SK-N-SH (cell line): Measurements from ENCODE around the gene TRIM4. TPM values are rescaled to one million over a fixed set of nuclear protein-coding genes. Genes with fewer than 3 reads are reported as not detected.
"Not testable (repeated sequence)": the region's sequence is repeated elsewhere in the genome, so short reads cannot be mapped to it uniquely, and the experiment has no call there.

Experiments used
- CTCF ChIA-PET: fragments of 300-600, 350-600 bp; formaldehyde crosslinking; extraction: SDS; loops from one replicate; lab custom pipeline; 2021; lab: Yijun Ruan, JAX
- POLR2A ChIA-PET: fragments of 350-600 bp; sonication (Branson Sonifier 250); formaldehyde crosslinking; extraction: SDS; loops from one replicate; lab custom pipeline; 2020; ENCODE audit warnings: antibody characterized with exemption, inconsistent platforms; lab: Yijun Ruan, JAX
- DNase-seq: peaks from one replicate; pipeline ENCODE4 v3.0.0; 2012
- H2AFZ ChIP-seq: fragments of 200-600 bp; sonication (generic); 2 replicates; pipeline ENCODE4 v1.8.1; 2016; ENCODE audit warnings: antibody characterized with exemption, mild to moderate bottlenecking, low read depth
- H3F3A ChIP-seq: fragments of 200-600 bp; sonication (generic); replicated peaks from 2 replicates; pipeline ENCODE3; 2016; ENCODE audit warnings: antibody characterized with exemption, mild to moderate bottlenecking; ENCODE audit not compliant: insufficient read depth
- H3K27ac ChIP-seq, 2 experiments: fragments of 200-500 bp in 1 of 2; fragments of 200-600 bp in 1 of 2; sonication (Bioruptor generic) in 1 of 2; sonication (generic), shearing (Covaris generic) in 1 of 2; 2 replicates each; pipeline versions ENCODE4 v1.5.1 to v1.6.1; 2014 to 2016; ENCODE audit warnings: low read depth in 2 of 2, inconsistent platforms in 1 of 2, low read length in 1 of 2, mild to moderate bottlenecking in 1 of 2, mixed read lengths in 1 of 2
- H3K27me3 ChIP-seq: fragments of 200-600 bp; sonication (generic), shearing (Covaris generic); 2 replicates; pipeline ENCODE4 v1.6.1; 2016; ENCODE audit warnings: mixed run types; ENCODE audit not compliant: insufficient read depth
- H3K36me3 ChIP-seq, 2 experiments: fragments of 200-500 bp in 1 of 2; fragments of 200-600 bp in 1 of 2; sonication (Bioruptor generic) in 1 of 2; sonication (generic) in 1 of 2; replicated peaks in 1 of 2; 2 replicates each; pipeline versions ENCODE3 to v1.5.1; 2014 to 2016; ENCODE audit warnings: low read length in 1 of 2, mild to moderate bottlenecking in 1 of 2; ENCODE audit not compliant: insufficient read depth in 2 of 2, control insufficient read depth in 1 of 2
- H3K4me1 ChIP-seq, 2 experiments: fragments of 200-500 bp in 1 of 2; fragments of 200-600 bp in 1 of 2; sonication (Bioruptor generic) in 1 of 2; sonication (generic), shearing (Covaris generic) in 1 of 2; 2 replicates each; pipeline versions ENCODE4 v1.5.1 to v1.6.1; 2014 to 2016; ENCODE audit warnings: low read depth in 1 of 2, low read length in 1 of 2, mixed run types in 1 of 2; ENCODE audit not compliant: insufficient read depth in 2 of 2, control insufficient read depth in 1 of 2
- H3K4me2 ChIP-seq: fragments of 200-600 bp; sonication (generic), shearing (Covaris generic); 2 replicates; pipeline ENCODE4 v1.6.1; 2017; ENCODE audit warnings: mixed run types
- H3K4me3 ChIP-seq, 2 experiments: fragments of 200-500 bp in 1 of 2; fragments of 200-600 bp in 1 of 2; sonication (Bioruptor generic) in 1 of 2; sonication (generic), shearing (Covaris generic) in 1 of 2; 2 replicates each; pipeline versions ENCODE4 v1.5.1 to v1.8.1; 2014 to 2016; ENCODE audit warnings: low read depth in 2 of 2, inconsistent platforms in 1 of 2, low read length in 1 of 2, mild to moderate bottlenecking in 1 of 2, mixed read lengths in 1 of 2, moderate library complexity in 1 of 2
- H3K79me2 ChIP-seq: fragments of 200-600 bp; sonication (generic); 2 replicates; pipeline ENCODE4 v1.8.1; 2017; ENCODE audit warnings: mild to moderate bottlenecking; ENCODE audit not compliant: insufficient read depth
- H3K9ac ChIP-seq: fragments of 200-600 bp; sonication (generic); 2 replicates; pipeline ENCODE4 v1.6.1; 2017; ENCODE audit warnings: mixed run types
- H3K9me2 ChIP-seq: fragments of 200-600 bp; sonication (generic); 2 replicates; pipeline ENCODE4 v1.6.1; 2017; ENCODE audit warnings: mixed run types
- H3K9me3 ChIP-seq: fragments of 200-600 bp; sonication (generic); 2 replicates; pipeline ENCODE4 v1.6.1; 2017; ENCODE audit warnings: mixed run types, mild to moderate bottlenecking, moderate library complexity
- H4K20me1 ChIP-seq: fragments of 200-600 bp; sonication (generic); 2 replicates; pipeline ENCODE4 v1.6.1; 2017; ENCODE audit warnings: mild to moderate bottlenecking, mixed run types; ENCODE audit not compliant: insufficient read depth
- ELF1 ChIP-seq: IDR thresholded peaks from 2 replicates; pipeline ENCODE4 v1.4.0; 2012
- FOXM1 ChIP-seq: IDR thresholded peaks from 2 replicates; pipeline ENCODE4 v1.4.0; 2012; ENCODE audit warnings: low read depth, mild to moderate bottlenecking
- GABPA ChIP-seq: IDR thresholded peaks from 2 replicates; pipeline ENCODE4 v1.4.0; 2012; ENCODE audit warnings: low read depth, mild to moderate bottlenecking
- GATA2 ChIP-seq: sonication (generic); formaldehyde crosslinking; IDR thresholded peaks from 2 replicates; pipeline ENCODE4 v1.5.0; 2020; ENCODE audit warnings: mild to moderate bottlenecking, missing genetic modification reagents
- IRF3 ChIP-seq: fragments of 150-350 bp; IDR thresholded peaks from 2 replicates; pipeline ENCODE4 v1.6.1; 2016; ENCODE audit warnings: mild to moderate bottlenecking, low read depth, low read length
- MEF2A ChIP-seq: IDR thresholded peaks from 2 replicates; pipeline ENCODE4 v1.4.0; 2012; ENCODE audit warnings: low read depth, borderline replicate concordance
- NFIC ChIP-seq: IDR thresholded peaks from 2 replicates; pipeline ENCODE4 v1.4.0; 2012; ENCODE audit warnings: borderline replicate concordance
- POLR2AphosphoS5 ChIP-seq: IDR thresholded peaks from 2 replicates; pipeline ENCODE4 v1.6.1; 2012; ENCODE audit warnings: low read depth, low read length
- RFX5 ChIP-seq: IDR thresholded peaks from 2 replicates; pipeline ENCODE4 v1.6.1; 2012; ENCODE audit warnings: mild to moderate bottlenecking, improper control_type of control experiment, low read length
- SIN3A ChIP-seq: IDR thresholded peaks from 2 replicates; pipeline ENCODE4 v1.6.1; 2012; ENCODE audit warnings: low read depth, mild to moderate bottlenecking, low read length, moderate library complexity, borderline replicate concordance
- YY1 ChIP-seq: IDR thresholded peaks from 2 replicates; pipeline ENCODE4 v1.4.0; 2012; ENCODE audit warnings: low read depth, mild to moderate bottlenecking
- WGBS: methylation state at CpG from one replicate; pipeline ENCODE4 v1.1.6; 2017; ENCODE audit warnings: low lambda C conversion rate; 5-methylcytosine and 5-hydroxymethylcytosine counted together
- polyA plus RNA-seq, 3 experiments: library from polyadenylated mRNA; depleted of rRNA; stranded (reverse); fragments of >200 nt; gene quantifications; 2 replicates each; pipeline ENCODE4 v1.2.3, GENCODE V29; 2012
- TF ChIP-seq, protein P1 (sequence below): IDR thresholded peaks from 2 replicates; pipeline ENCODE4 v1.4.0; 2012; ENCODE audit warnings: low read depth, borderline replicate concordance
- TF ChIP-seq, protein P2 (sequence below): IDR thresholded peaks from 2 replicates; pipeline ENCODE4 v1.4.0; 2012; ENCODE audit warnings: low read depth

The TRIM4 gene
- polyA plus RNA-seq, 1 of the 3 experiments (the other 2 are of a cell fraction), result 6.6 TPM

- no peak overlapping the region for H3K4me2 ChIP-seq
- H3K9ac ChIP-seq, result no peak overlapping the region
- peaks cover 7% of the 10 kb centered on the region; the same call in 1 of the 2 replicates for H3K27me3 ChIP-seq
- no peaks in the 10 kb centered on the region for H3K9me3 ChIP-seq
- ChIA-PET POLR2A (no interaction called here), CTCF (interaction anchor here (1.0 to 2.0 kb wide), 5 partner anchors 9 to 41 kb away, joined by 4 to 9 read pairs (median 4); partner anchors contain the start of genes GJC3 and TRIM4)
- H3K79me2 ChIP-seq, result no peaks in the 10 kb centered on the region
- no peaks in the 10 kb centered on the region for H3K36me3 ChIP-seq
- WGBS, result 27% methylated on average over 2 of the region's 2 CpGs
- TF ChIP-seq, protein P1, sequence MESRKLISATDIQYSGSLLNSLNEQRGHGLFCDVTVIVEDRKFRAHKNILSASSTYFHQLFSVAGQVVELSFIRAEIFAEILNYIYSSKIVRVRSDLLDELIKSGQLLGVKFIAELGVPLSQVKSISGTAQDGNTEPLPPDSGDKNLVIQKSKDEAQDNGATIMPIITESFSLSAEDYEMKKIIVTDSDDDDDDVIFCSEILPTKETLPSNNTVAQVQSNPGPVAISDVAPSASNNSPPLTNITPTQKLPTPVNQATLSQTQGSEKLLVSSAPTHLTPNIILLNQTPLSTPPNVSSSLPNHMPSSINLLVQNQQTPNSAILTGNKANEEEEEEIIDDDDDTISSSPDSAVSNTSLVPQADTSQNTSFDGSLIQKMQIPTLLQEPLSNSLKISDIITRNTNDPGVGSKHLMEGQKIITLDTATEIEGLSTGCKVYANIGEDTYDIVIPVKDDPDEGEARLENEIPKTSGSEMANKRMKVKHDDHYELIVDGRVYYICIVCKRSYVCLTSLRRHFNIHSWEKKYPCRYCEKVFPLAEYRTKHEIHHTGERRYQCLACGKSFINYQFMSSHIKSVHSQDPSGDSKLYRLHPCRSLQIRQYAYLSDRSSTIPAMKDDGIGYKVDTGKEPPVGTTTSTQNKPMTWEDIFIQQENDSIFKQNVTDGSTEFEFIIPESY, result no peak
- TF ChIP-seq NFIC, result no peak
- TF ChIP-seq, all 33 proteins: peak for 0
- Histone ChIP-seq H3K27ac (no peak overlapping the region), H2AFZ (no peak overlapping the region), H3F3A (no peaks in the 10 kb centered on the region), H4K20me1 (no peaks in the 10 kb centered on the region), H3K9me2 (no peaks in the 10 kb centered on the region), H3K4me1 (no peaks in the 10 kb centered on the region), H3K4me3 (no peak overlapping the region)
- DNase-seq, result no peak
Measured at GRCh38 chr7:99938296-99938695, 19.0 kb upstream of the TRIM4 start.

GRCh38 chr7:99935009-99935408, 15.7 kb upstream of the TRIM4 start:
- H3K9me2 ChIP-seq, H3K4me3 ChIP-seq, DNase-seq, H3K4me2 ChIP-seq, H3K36me3 ChIP-seq, POLR2A ChIA-PET, H3K9me3 ChIP-seq, H3K79me2 ChIP-seq, H3K9ac ChIP-seq, H3K27me3 ChIP-seq, H3F3A ChIP-seq, H2AFZ ChIP-seq, H4K20me1 ChIP-seq, H3K27ac ChIP-seq, H3K4me1 ChIP-seq: not testable (repeated sequence)
- CTCF ChIA-PET, result interaction anchor here (1.3 to 2.1 kb wide), 2 partner anchors 14 to 42 kb away, joined by 3 to 5 read pairs; no protein-coding TSS in a partner anchor
- WGBS, result 8% methylated on average over 4 of the region's 4 CpGs

DNA sequence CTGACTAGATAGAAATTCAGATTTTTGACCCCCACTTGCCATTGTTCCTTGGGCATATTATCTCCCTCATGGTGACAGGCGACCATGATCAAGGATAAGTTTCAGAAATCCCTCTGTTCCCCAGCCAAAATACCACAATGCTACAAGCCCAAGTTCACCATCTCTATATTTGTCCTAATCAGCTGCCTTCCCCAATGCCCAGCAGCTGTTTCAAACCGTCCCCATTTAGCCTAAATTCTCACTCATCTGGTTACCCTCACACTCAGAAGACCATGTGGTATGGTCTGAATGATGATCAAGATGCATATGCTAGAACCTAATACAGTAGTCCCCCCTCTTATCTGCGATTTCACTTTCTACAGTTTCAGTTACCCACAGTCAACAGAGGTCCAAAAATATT, 11.0 kb upstream of the TRIM4 start:
- Histone ChIP-seq H3K27ac (no peak overlapping the region), H3K9ac (no peak overlapping the region), H3K79me2 (no peaks in the 10 kb centered on the region), H3F3A (no peaks in the 10 kb centered on the region), H4K20me1 (no peaks in the 10 kb centered on the region), H3K36me3 (no peaks in the 10 kb centered on the region), H3K4me1 (peaks cover 0 to 5% of the 10 kb centered on the region in 2 experiments; a peak in 1 of 4 replicates), H3K27me3 (peaks cover 37% of the 10 kb centered on the region; the same call in 1 of the 2 replicates), H3K4me3 (no peak overlapping the region), H3K9me3 (no peaks in the 10 kb centered on the region), H3K9me2 (no peaks in the 10 kb centered on the region), H3K4me2 (no peak overlapping the region), H2AFZ (no peak overlapping the region)
- DNase-seq, result no peak
- 50% methylated on average over 3 of the region's 3 CpGs for WGBS
- POLR2A ChIA-PET, result no interaction called here
- CTCF ChIA-PET, result interaction anchor here (0.9 to 3.3 kb wide), 10 partner anchors 9 to 61 kb away, joined by 3 to 30 read pairs (median 6); no protein-coding TSS in a partner anchor
- TF ChIP-seq, protein P2, sequence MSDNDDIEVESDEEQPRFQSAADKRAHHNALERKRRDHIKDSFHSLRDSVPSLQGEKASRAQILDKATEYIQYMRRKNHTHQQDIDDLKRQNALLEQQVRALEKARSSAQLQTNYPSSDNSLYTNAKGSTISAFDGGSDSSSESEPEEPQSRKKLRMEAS, result no peak
- no peak for TF ChIP-seq IRF3
- no peak for TF ChIP-seq RFX5
- TF ChIP-seq MEF2A, result no peak
- no peak for TF ChIP-seq SIN3A
- TF ChIP-seq POLR2AphosphoS5, result no peak
- no peak for TF ChIP-seq FOXM1
- no peak for TF ChIP-seq YY1
- TF ChIP-seq GATA2, result no peak
- no peak for TF ChIP-seq GABPA
- no peak for TF ChIP-seq ELF1
- no peak for TF ChIP-seq NFIC
